Mesenchymal stem cell (in vitro differentiated cells and primary cell): ENCODE results near the gene MARK2.
"Not testable (repeated sequence)": the region's sequence is repeated elsewhere in the genome, so short reads cannot be mapped to it uniquely, and the experiment has no call there.

ENCODE experiments used
- DNase-seq: peaks from one replicate; pipeline ENCODE4 v3.0.0-alpha.2; 2013
- H2AFZ ChIP-seq: one replicate; pipeline ENCODE4 v1.6.1; 2013; ENCODE audit warnings: low read depth, mild to moderate bottlenecking, control low read depth, inconsistent platforms, low read length, moderate library complexity
- H2AK5ac ChIP-seq: 2 replicates; pipeline ENCODE4 v1.6.1; 2013; ENCODE audit warnings: low read length, moderate library complexity, mild to moderate bottlenecking, inconsistent platforms; ENCODE audit not compliant: severe bottlenecking
- H2BK120ac ChIP-seq: one replicate; pipeline ENCODE4 v1.6.1; 2013; ENCODE audit warnings: low read depth, mild to moderate bottlenecking, inconsistent platforms, low read length, moderate library complexity
- H2BK12ac ChIP-seq, 2 experiments: one replicate each; pipeline ENCODE4 v1.6.1; 2013; ENCODE audit warnings: inconsistent platforms in 2 of 2, low read length in 2 of 2, mild to moderate bottlenecking in 2 of 2, moderate library complexity in 2 of 2, control low read depth in 1 of 2
- H2BK15ac ChIP-seq: one replicate; pipeline ENCODE4 v1.6.1; 2013; ENCODE audit warnings: mild to moderate bottlenecking, low read depth, inconsistent platforms; ENCODE audit not compliant: poor library complexity, severe bottlenecking
- H2BK5ac ChIP-seq: 2 replicates; pipeline ENCODE4 v1.6.1; 2013; ENCODE audit warnings: low read depth, mild to moderate bottlenecking, low read length, control low read depth, inconsistent platforms; ENCODE audit not compliant: poor library complexity, severe bottlenecking
- H3K14ac ChIP-seq, 2 experiments: one replicate each; pipeline ENCODE4 v1.6.1; 2013; ENCODE audit warnings: inconsistent platforms in 2 of 2, low read length in 2 of 2, control low read depth in 1 of 2, mild to moderate bottlenecking in 1 of 2, moderate library complexity in 1 of 2
- H3K18ac ChIP-seq, 2 experiments: one replicate each; pipeline ENCODE4 v1.6.1; 2013; ENCODE audit warnings: inconsistent platforms in 2 of 2, low read length in 2 of 2, control low read depth in 1 of 2, low read depth in 1 of 2, mild to moderate bottlenecking in 1 of 2
- H3K23ac ChIP-seq, 2 experiments: one replicate each; pipeline ENCODE4 v1.6.1; 2013; ENCODE audit warnings: inconsistent platforms in 2 of 2, low read length in 2 of 2, mild to moderate bottlenecking in 2 of 2, moderate library complexity in 2 of 2, control low read depth in 1 of 2
- H3K27ac ChIP-seq: 2 replicates; pipeline ENCODE4 v1.5.1; 2013; ENCODE audit warnings: mild to moderate bottlenecking, moderate library complexity, low read length, control low read depth, inconsistent platforms; ENCODE audit not compliant: poor library complexity, severe bottlenecking
- H3K27me3 ChIP-seq, 2 experiments: 2 replicates each; pipeline versions ENCODE4 v1.6.1 to v1.7.0; 2013; ENCODE audit warnings: low read length in 2 of 2, mild to moderate bottlenecking in 2 of 2, moderate library complexity in 2 of 2, control low read depth in 1 of 2, inconsistent platforms in 1 of 2; ENCODE audit not compliant: control insufficient read depth in 1 of 2, insufficient read depth in 1 of 2
- H3K36me3 ChIP-seq, 2 experiments: 2 replicates each; pipeline versions ENCODE4 v1.6.1 to v1.7.0; 2013; ENCODE audit warnings: low read length in 2 of 2, control low read depth in 1 of 2, inconsistent platforms in 1 of 2, low read depth in 1 of 2, mild to moderate bottlenecking in 1 of 2; ENCODE audit not compliant: insufficient read depth in 2 of 2, control insufficient read depth in 1 of 2
- H3K4ac ChIP-seq, 2 experiments: one replicate each; pipeline ENCODE4 v1.6.1; 2013; ENCODE audit warnings: inconsistent platforms in 2 of 2, low read length in 2 of 2, mild to moderate bottlenecking in 2 of 2, moderate library complexity in 2 of 2, control low read depth in 1 of 2, low read depth in 1 of 2
- H3K4me1 ChIP-seq: 2 replicates; pipeline ENCODE4 v1.6.1; 2013; ENCODE audit warnings: low read depth, low read length, control low read depth; ENCODE audit not compliant: control insufficient read depth, insufficient read depth
- H3K4me2 ChIP-seq: 2 replicates; pipeline ENCODE4 v1.6.1; 2013; ENCODE audit warnings: low read length, mild to moderate bottlenecking, inconsistent platforms; ENCODE audit not compliant: poor library complexity, severe bottlenecking
- H3K4me3 ChIP-seq, 2 experiments: 2 replicates each; pipeline versions ENCODE4 v1.5.1 to v1.7.0; 2013; ENCODE audit warnings: low read length in 2 of 2, mild to moderate bottlenecking in 2 of 2, control low read depth in 1 of 2, low read depth in 1 of 2; ENCODE audit not compliant: insufficient read depth in 1 of 2
- H3K79me1 ChIP-seq: replicated peaks from 2 replicates; pipeline ENCODE4 v1.6.1; 2013; ENCODE audit warnings: mild to moderate bottlenecking, control low read depth, low read length, inconsistent platforms; ENCODE audit not compliant: poor library complexity, severe bottlenecking
- H3K9ac ChIP-seq: 2 replicates; pipeline ENCODE4 v1.7.0; 2013; ENCODE audit warnings: mild to moderate bottlenecking, low read length, moderate library complexity
- H3K9me3 ChIP-seq: 2 replicates; pipeline ENCODE4 v1.7.0; 2013; ENCODE audit warnings: mild to moderate bottlenecking, low read length; ENCODE audit not compliant: control insufficient read depth
- H4K8ac ChIP-seq: one replicate; pipeline ENCODE4 v1.6.1; 2013; ENCODE audit warnings: inconsistent platforms, mild to moderate bottlenecking, low read length, moderate library complexity
- H4K91ac ChIP-seq: one replicate; pipeline ENCODE4 v1.6.1; 2013; ENCODE audit warnings: mild to moderate bottlenecking, low read length, inconsistent platforms
- WGBS: methylation state at CpG from one replicate; pipeline ENCODE4 v1.1.7; 2013; ENCODE audit warnings: mixed read lengths; 5-methylcytosine and 5-hydroxymethylcytosine counted together

Gene MARK2

DNA sequence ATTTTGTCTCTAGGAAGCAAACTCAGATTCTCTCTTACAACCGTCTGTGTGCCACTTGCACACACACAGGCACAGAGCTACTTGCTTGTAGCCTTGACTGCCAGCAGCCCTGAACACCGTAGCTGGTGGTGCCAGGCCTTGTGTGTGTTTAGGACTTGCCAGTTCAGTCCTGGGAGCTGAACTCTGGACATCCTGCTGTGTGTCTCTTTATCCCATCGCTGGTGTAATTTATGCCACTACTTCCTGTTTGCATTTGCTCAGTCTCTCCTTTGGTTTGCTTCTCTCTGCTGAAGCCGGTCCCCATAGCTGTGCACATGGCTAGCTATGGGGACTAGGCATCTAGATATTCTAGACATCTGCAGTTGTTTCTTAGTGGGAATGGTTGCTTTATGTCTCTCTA, 24.0 kb downstream of the MARK2 start:
- H2BK120ac ChIP-seq = no peak overlapping the region
- H3K14ac ChIP-seq = no peak overlapping the region
- no peak overlapping the region for H2BK5ac ChIP-seq
- peak overlapping the region in 1 of 2 experiments; percentile 44 for H3K18ac ChIP-seq
- peaks cover 10% of the 10 kb centered on the region for H3K4me1 ChIP-seq
- H3K4ac ChIP-seq = no peak overlapping the region
- H3K23ac ChIP-seq = no peak overlapping the region
- H3K27me3 ChIP-seq = no peaks in the 10 kb centered on the region
- WGBS = 33% methylated on average over 4 of the region's 4 CpGs
- peaks cover 13 to 23% of the 10 kb centered on the region in 2 experiments for H3K36me3 ChIP-seq
- H3K27ac ChIP-seq = peak overlapping the region; percentile 59
- H3K9me3 ChIP-seq = no peaks in the 10 kb centered on the region
- H3K4me2 ChIP-seq = no peak overlapping the region
- H2BK12ac ChIP-seq = no peak overlapping the region
- no peak overlapping the region for H2BK15ac ChIP-seq
- H4K8ac ChIP-seq = peak overlapping the region; percentile 84
- peak; percentile 56 for DNase-seq
- H2AK5ac ChIP-seq = no peak overlapping the region
- no peak overlapping the region for H3K9ac ChIP-seq
- H3K79me1 ChIP-seq = peaks cover 26% of the 10 kb centered on the region
- H3K4me3 ChIP-seq = no peak overlapping the region
- no peak overlapping the region for H2AFZ ChIP-seq
- no peak overlapping the region for H4K91ac ChIP-seq

DNA sequence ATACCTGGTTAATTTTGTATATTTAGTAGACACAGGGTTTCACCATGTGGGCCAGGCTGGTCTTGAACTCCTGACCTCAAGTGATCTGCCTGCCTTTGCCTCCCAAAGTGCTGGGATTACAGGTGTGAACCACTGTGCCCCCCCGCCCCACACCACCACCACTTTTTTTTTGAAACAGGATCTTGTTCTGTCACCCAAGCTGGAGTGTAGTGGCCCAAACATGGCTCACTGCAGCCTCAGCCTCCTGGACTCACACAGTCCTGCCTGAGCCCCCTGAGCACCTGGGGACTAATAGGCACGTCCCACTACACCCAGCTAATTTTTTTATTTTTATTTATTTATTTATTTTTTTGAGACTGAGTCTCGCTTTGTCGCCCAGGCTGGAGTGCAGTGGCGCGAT, 24.7 kb downstream of the MARK2 start:
- H3K9me3 ChIP-seq, H3K14ac ChIP-seq, H3K23ac ChIP-seq, H2AK5ac ChIP-seq, H4K8ac ChIP-seq, H3K4ac ChIP-seq, H2BK5ac ChIP-seq, H2BK15ac ChIP-seq, H3K4me3 ChIP-seq, H3K18ac ChIP-seq, DNase-seq, H2BK120ac ChIP-seq, H3K27ac ChIP-seq, H4K91ac ChIP-seq, H3K4me2 ChIP-seq, H2AFZ ChIP-seq, H3K27me3 ChIP-seq, H3K9ac ChIP-seq, H2BK12ac ChIP-seq: not testable (repeated sequence)
- Histone ChIP-seq H3K79me1 (peaks cover 26% of the 10 kb centered on the region), H3K36me3 (peaks cover 16 to 23% of the 10 kb centered on the region in 2 experiments), H3K4me1 (peaks cover 12% of the 10 kb centered on the region)
- 93% methylated on average over 3 of the region's 6 CpGs for WGBS

DNA sequence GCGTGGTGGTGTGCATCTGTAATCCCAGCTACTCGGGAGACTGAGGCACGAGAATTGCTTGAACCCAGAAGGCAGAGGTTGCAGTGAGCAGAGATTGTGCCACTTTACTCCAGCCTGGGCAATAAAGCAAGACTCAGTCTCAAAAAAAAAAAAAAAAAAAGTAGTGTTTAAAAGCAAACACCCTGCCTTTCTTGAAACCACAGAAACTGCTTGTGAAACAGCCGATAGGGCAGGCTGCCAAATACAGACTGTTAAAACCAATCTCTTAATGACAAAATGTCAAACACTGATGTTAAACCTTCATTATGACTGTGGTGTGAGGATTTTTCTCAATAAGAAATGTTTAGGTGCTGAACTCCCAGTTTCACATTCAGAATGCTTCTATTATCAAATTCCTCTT, 27.3 kb downstream of the MARK2 start:
- Histone ChIP-seq H4K91ac (no peak overlapping the region), H3K27ac (no peak overlapping the region), H3K14ac (no peak overlapping the region), H3K23ac (no peak overlapping the region), H3K4me3 (no peak overlapping the region), H2BK15ac (no peak overlapping the region), H3K27me3 (no peaks in the 10 kb centered on the region), H2BK12ac (no peak overlapping the region), H3K4me2 (no peak overlapping the region), H3K79me1 (peaks cover 32% of the 10 kb centered on the region), H2BK120ac (no peak overlapping the region), H3K9me3 (no peaks in the 10 kb centered on the region), H2AK5ac (no peak overlapping the region), H3K4ac (no peak overlapping the region), H2AFZ (no peak overlapping the region), H3K4me1 (peaks cover 21% of the 10 kb centered on the region), H3K36me3 (peaks cover 16 to 22% of the 10 kb centered on the region in 2 experiments), H4K8ac (no peak overlapping the region), H3K18ac (no peak overlapping the region), H2BK5ac (no peak overlapping the region), H3K9ac (peak overlapping the region; percentile 40)
- peak; percentile 76 for DNase-seq
- WGBS = 90% methylated on average over 3 of the region's 4 CpGs

DNA sequence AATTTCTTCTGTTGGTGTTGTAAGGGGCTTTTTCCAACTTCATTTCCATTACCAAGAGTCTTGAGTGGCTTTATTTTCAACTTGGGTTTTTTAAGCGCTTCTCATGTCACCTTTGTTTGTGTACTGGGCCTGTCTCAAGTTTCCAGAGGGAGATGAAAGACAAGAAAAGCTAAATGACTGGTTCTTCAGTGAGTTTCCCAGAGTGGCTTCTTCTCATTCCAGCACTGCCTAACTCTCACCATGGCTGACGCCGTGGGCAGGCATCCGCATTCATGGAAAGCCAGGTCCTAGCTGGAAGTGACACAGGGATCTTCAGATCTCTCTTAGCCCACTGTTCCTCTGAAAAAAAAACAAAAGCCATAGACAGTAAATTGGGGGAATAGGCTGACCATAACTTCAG, 28.6 kb downstream of the MARK2 start:
- H3K18ac ChIP-seq = no peak overlapping the region
- H3K79me1 ChIP-seq = peaks cover 27% of the 10 kb centered on the region
- H3K4me1 ChIP-seq = peaks cover 28% of the 10 kb centered on the region
- WGBS = 98% methylated on average over 4 of the region's 4 CpGs
- no peak overlapping the region for H3K9ac ChIP-seq
- no peak overlapping the region for H2AK5ac ChIP-seq
- no peak overlapping the region for H2BK5ac ChIP-seq
- H2AFZ ChIP-seq = no peak overlapping the region
- H3K23ac ChIP-seq = no peak overlapping the region
- H3K14ac ChIP-seq = no peak overlapping the region
- H3K4ac ChIP-seq = no peak overlapping the region
- no peak overlapping the region for H3K4me2 ChIP-seq
- no peak overlapping the region for H3K4me3 ChIP-seq
- no peak overlapping the region for H2BK15ac ChIP-seq
- no peak overlapping the region for H2BK120ac ChIP-seq
- no peaks in the 10 kb centered on the region for H3K27me3 ChIP-seq
- DNase-seq = no peak
- no peak overlapping the region for H4K8ac ChIP-seq
- H2BK12ac ChIP-seq = no peak overlapping the region
- no peak overlapping the region for H3K27ac ChIP-seq
- H3K9me3 ChIP-seq = no peaks in the 10 kb centered on the region
- H4K91ac ChIP-seq = no peak overlapping the region
- peaks cover 10 to 18% of the 10 kb centered on the region in 2 experiments for H3K36me3 ChIP-seq
